ENCODE measurements around the gene SNX13. TPM values are rescaled to one million over a fixed set of nuclear protein-coding genes. Genes with fewer than 3 reads are reported as not detected.
"Not testable (repeated sequence)": the region's sequence is repeated elsewhere in the genome, so short reads cannot be mapped to it uniquely, and the experiment has no call there.

Gene SNX13
- total RNA-seq, 1 experiment from 2014 or later = 29.0 TPM

DNA sequence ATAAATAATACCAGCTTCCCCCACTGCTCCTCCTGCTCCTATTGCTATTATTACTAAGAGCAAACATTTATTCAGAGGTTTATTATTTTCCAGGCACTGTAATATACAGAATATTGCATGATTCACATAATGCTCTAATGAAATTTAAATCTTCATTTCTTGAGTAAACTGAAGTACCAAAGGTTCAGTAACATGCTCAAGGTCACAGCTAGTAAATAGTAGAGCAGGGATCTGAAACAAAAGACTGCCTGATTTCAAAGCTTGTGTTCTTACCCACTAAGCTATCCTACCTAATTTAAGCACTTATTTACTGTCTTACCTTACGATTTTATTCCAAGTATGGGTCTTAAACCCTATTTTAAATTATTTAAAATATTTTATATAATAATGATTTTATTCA, 126.2 kb downstream of the SNX13 start:
- no peak overlapping the region for H3K56ac ChIP-seq (ENCODE audit: insufficient read length, low read depth, low read length)
- Mint-ChIP-seq H3K4me3 (no peak overlapping the region), H3K27ac (no peak overlapping the region), H3K4me1 (peaks cover 14% of the 10 kb centered on the region in 2 experiments), H3K27me3 (ENCODE audit: low read depth) (no peaks in the 10 kb centered on the region; the same call in 1 of the 2 replicates), H3K36me3 (ENCODE audit: insufficient read depth in 1 of 3, low read depth in 3 of 3) (peaks cover 21 to 33% (median 22%) of the 10 kb centered on the region in 3 experiments), H3K9me3 (peaks cover 19 to 21% of the 10 kb centered on the region in 2 experiments)
- H3K9me3 ChIP-seq (ENCODE audit: control insufficient read depth, low read depth, low read length) = no peaks in the 10 kb centered on the region
- H3T11ph ChIP-seq (ENCODE audit: low read length) = no peak overlapping the region
- no peaks in the 10 kb centered on the region for H3K23me2 ChIP-seq (ENCODE audit: insufficient read length, low read depth, low read length, poor library complexity, severe bottlenecking)
- no peak overlapping the region for H2BK5ac ChIP-seq (ENCODE audit: insufficient read length, low read length)
- no peak overlapping the region for H4K5ac ChIP-seq (ENCODE audit: insufficient read length, low read depth, low read length)
- H2BK20ac ChIP-seq (ENCODE audit: low read depth, low read length, poor library complexity, severe bottlenecking) = no peak overlapping the region
- no peak for DNase-seq
- no peak overlapping the region for H4K91ac ChIP-seq (ENCODE audit: insufficient read length, low read depth, low read length)
- TF ChIP-seq, protein P1, sequence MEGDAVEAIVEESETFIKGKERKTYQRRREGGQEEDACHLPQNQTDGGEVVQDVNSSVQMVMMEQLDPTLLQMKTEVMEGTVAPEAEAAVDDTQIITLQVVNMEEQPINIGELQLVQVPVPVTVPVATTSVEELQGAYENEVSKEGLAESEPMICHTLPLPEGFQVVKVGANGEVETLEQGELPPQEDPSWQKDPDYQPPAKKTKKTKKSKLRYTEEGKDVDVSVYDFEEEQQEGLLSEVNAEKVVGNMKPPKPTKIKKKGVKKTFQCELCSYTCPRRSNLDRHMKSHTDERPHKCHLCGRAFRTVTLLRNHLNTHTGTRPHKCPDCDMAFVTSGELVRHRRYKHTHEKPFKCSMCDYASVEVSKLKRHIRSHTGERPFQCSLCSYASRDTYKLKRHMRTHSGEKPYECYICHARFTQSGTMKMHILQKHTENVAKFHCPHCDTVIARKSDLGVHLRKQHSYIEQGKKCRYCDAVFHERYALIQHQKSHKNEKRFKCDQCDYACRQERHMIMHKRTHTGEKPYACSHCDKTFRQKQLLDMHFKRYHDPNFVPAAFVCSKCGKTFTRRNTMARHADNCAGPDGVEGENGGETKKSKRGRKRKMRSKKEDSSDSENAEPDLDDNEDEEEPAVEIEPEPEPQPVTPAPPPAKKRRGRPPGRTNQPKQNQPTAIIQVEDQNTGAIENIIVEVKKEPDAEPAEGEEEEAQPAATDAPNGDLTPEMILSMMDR (conservative IDR thresholded peaks at IDR 0.05) = no peak
- no peak overlapping the region for H3K4ac ChIP-seq (ENCODE audit: low read depth, low read length)
- H3K18ac ChIP-seq (ENCODE audit: insufficient read length, low read depth, low read length) = no peak overlapping the region
- no peaks in the 10 kb centered on the region for H3K4me1 ChIP-seq (ENCODE audit: insufficient read depth, low read length)
- no peaks in the 10 kb centered on the region for H4K20me1 ChIP-seq (ENCODE audit: control insufficient read depth, insufficient read depth, insufficient read length)
- no peak overlapping the region for H2BK12ac ChIP-seq (ENCODE audit: insufficient read length, low read depth, low read length)
- no peaks in the 10 kb centered on the region for H3K79me1 ChIP-seq (ENCODE audit: insufficient read depth, low read depth, low read length, poor library complexity, severe bottlenecking)
- no peak overlapping the region for H2BK120ac ChIP-seq (ENCODE audit: low read depth, low read length, poor library complexity, severe bottlenecking)
- no peaks in the 10 kb centered on the region for H3K79me2 ChIP-seq (ENCODE audit: insufficient read depth, low read length)
- H4K8ac ChIP-seq (replicated peaks; ENCODE audit: insufficient read length, low read depth, low read length) = no peak overlapping the region
- no peak overlapping the region for H2BK15ac ChIP-seq (ENCODE audit: low read depth, low read length)
- WGBS (ENCODE audit: extremely low coverage, insufficient read length, low lambda C conversion rate) = no CpG with 5 or more reads among the region's 1 CpG
- no peak overlapping the region for H2AK5ac ChIP-seq (ENCODE audit: insufficient read length, low read length)
- no peak overlapping the region for H3K27ac ChIP-seq (ENCODE audit: insufficient read length, low read depth, low read length)
- no peaks in the 10 kb centered on the region for H3K27me3 ChIP-seq (ENCODE audit: insufficient read depth, low read length)
- H2AFZ ChIP-seq (ENCODE audit: low read length) = no peak overlapping the region
- H3K4me2 ChIP-seq (ENCODE audit: insufficient read depth, insufficient read length, low read length) = no peak overlapping the region
- H3K14ac ChIP-seq (ENCODE audit: insufficient read depth, low read length) = no peak overlapping the region
- no peak overlapping the region for H3K23ac ChIP-seq (ENCODE audit: insufficient read length, low read depth, low read length)
- H3K9ac ChIP-seq (ENCODE audit: extremely low read depth, insufficient read length, low read length) = no peak overlapping the region

DNA sequence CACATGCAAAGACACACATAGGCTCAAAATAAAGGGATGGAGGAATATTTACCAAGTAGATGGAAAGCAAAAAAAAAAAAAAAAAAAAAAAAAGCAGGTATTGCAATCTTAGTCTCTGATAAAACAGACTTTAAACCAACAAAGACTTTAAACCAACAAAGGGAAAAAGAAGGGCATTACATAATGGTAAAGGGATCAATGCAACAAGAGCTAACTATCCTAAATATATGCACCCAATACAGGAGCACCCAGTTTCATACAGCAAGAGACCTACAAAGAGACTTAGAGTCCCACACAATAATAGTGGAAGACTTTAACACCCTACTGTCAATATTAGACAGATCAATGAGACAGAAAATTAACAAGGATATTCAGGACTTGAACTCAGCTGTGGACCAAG, 131.1 kb downstream of the SNX13 start:
- not testable (repeated sequence) for H3K9me3 ChIP-seq (ENCODE audit: control insufficient read depth, low read depth, low read length); H3K79me1 ChIP-seq (ENCODE audit: insufficient read depth, low read depth, low read length, poor library complexity, severe bottlenecking); DNase-seq; H3K9ac ChIP-seq (ENCODE audit: extremely low read depth, insufficient read length, low read length); H3K23me2 ChIP-seq (ENCODE audit: insufficient read length, low read depth, low read length, poor library complexity, severe bottlenecking); H3T11ph ChIP-seq (ENCODE audit: low read length); H2BK12ac ChIP-seq (ENCODE audit: insufficient read length, low read depth, low read length); H3K27me3 Mint-ChIP-seq (ENCODE audit: low read depth); H3K27me3 ChIP-seq (ENCODE audit: insufficient read depth, low read length); H3K4me1 ChIP-seq (ENCODE audit: insufficient read depth, low read length); H2AK5ac ChIP-seq (ENCODE audit: insufficient read length, low read length); H4K8ac ChIP-seq (replicated peaks; ENCODE audit: insufficient read length, low read depth, low read length); H4K20me1 ChIP-seq (ENCODE audit: control insufficient read depth, insufficient read depth, insufficient read length); H2BK20ac ChIP-seq (ENCODE audit: low read depth, low read length, poor library complexity, severe bottlenecking); H3K56ac ChIP-seq (ENCODE audit: insufficient read length, low read depth, low read length); H3K4me2 ChIP-seq (ENCODE audit: insufficient read depth, insufficient read length, low read length); H3K23ac ChIP-seq (ENCODE audit: insufficient read length, low read depth, low read length); H4K5ac ChIP-seq (ENCODE audit: insufficient read length, low read depth, low read length); H4K91ac ChIP-seq (ENCODE audit: insufficient read length, low read depth, low read length); H2BK120ac ChIP-seq (ENCODE audit: low read depth, low read length, poor library complexity, severe bottlenecking); H2BK15ac ChIP-seq (ENCODE audit: low read depth, low read length); H3K4me3 Mint-ChIP-seq; H3K14ac ChIP-seq (ENCODE audit: insufficient read depth, low read length); H2BK5ac ChIP-seq (ENCODE audit: insufficient read length, low read length); H3K18ac ChIP-seq (ENCODE audit: insufficient read length, low read depth, low read length); H3K79me2 ChIP-seq (ENCODE audit: insufficient read depth, low read length); H3K4ac ChIP-seq (ENCODE audit: low read depth, low read length); H3K27ac ChIP-seq (ENCODE audit: insufficient read length, low read depth, low read length); H2AFZ ChIP-seq (ENCODE audit: low read length)
- peaks cover 28 to 30% of the 10 kb centered on the region in 2 experiments for H3K4me1 Mint-ChIP-seq
- peaks cover 25 to 43% (median 30%) of the 10 kb centered on the region in 3 experiments for H3K36me3 Mint-ChIP-seq (ENCODE audit: insufficient read depth in 1 of 3, low read depth in 3 of 3)
- H3K9me3 Mint-ChIP-seq = peaks cover 19 to 21% of the 10 kb centered on the region in 2 experiments
- H3K27ac Mint-ChIP-seq = peak overlapping the region in 1 of 3 experiments; percentile 27; a peak in 2 of 7 replicates
